Kidney epithelial cell (primary cell): ENCODE data around the gene SEMA4B. TPM values are rescaled to one million over a fixed set of nuclear protein-coding genes. Genes with fewer than 3 reads are reported as not detected.

Experiments
- DNase-seq: peaks from one replicate; pipeline ENCODE4 v3.0.0-alpha.2; 2010; ENCODE audit warnings: low read depth
- H3K27me3 ChIP-seq: 2 replicates; pipeline ENCODE4 v1.6.0; 2011; ENCODE audit warnings: low read length; ENCODE audit not compliant: control insufficient read depth, insufficient read depth
- H3K36me3 ChIP-seq: 2 replicates; pipeline ENCODE4 v1.5.1; 2011; ENCODE audit warnings: low read length; ENCODE audit not compliant: control insufficient read depth, insufficient read depth
- H3K4me3 ChIP-seq: 2 replicates; pipeline ENCODE4 v1.5.1; 2011; ENCODE audit warnings: low read depth, mild to moderate bottlenecking, control low read depth, low read length
- CTCF ChIP-seq: IDR thresholded peaks from 2 replicates; pipeline ENCODE4 v1.5.1; 2011; ENCODE audit warnings: mild to moderate bottlenecking, moderate library complexity, low read length, control low read depth, inconsistent platforms; ENCODE audit not compliant: insufficient read depth, poor library complexity, severe bottlenecking
- total RNA-seq: library from RNA; depleted of rRNA; stranded (reverse); fragments of >200 nt; gene quantifications from 2 replicates; pipeline ENCODE4 v1.2.3, GENCODE V29; 2015

Gene SEMA4B, protein sequence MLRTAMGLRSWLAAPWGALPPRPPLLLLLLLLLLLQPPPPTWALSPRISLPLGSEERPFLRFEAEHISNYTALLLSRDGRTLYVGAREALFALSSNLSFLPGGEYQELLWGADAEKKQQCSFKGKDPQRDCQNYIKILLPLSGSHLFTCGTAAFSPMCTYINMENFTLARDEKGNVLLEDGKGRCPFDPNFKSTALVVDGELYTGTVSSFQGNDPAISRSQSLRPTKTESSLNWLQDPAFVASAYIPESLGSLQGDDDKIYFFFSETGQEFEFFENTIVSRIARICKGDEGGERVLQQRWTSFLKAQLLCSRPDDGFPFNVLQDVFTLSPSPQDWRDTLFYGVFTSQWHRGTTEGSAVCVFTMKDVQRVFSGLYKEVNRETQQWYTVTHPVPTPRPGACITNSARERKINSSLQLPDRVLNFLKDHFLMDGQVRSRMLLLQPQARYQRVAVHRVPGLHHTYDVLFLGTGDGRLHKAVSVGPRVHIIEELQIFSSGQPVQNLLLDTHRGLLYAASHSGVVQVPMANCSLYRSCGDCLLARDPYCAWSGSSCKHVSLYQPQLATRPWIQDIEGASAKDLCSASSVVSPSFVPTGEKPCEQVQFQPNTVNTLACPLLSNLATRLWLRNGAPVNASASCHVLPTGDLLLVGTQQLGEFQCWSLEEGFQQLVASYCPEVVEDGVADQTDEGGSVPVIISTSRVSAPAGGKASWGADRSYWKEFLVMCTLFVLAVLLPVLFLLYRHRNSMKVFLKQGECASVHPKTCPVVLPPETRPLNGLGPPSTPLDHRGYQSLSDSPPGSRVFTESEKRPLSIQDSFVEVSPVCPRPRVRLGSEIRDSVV
- total RNA-seq = 44.2 and 51.2 TPM in 2 replicates

- TF ChIP-seq CTCF = no peak
Observed at GRCh38 chr15:90201130-90201943, at the start of gene SEMA4B. TSS of gene SEMA4B (plus strand) at chr15:90201330. CDS start at chr15:90201579, 249 bp downstream.

DNA sequence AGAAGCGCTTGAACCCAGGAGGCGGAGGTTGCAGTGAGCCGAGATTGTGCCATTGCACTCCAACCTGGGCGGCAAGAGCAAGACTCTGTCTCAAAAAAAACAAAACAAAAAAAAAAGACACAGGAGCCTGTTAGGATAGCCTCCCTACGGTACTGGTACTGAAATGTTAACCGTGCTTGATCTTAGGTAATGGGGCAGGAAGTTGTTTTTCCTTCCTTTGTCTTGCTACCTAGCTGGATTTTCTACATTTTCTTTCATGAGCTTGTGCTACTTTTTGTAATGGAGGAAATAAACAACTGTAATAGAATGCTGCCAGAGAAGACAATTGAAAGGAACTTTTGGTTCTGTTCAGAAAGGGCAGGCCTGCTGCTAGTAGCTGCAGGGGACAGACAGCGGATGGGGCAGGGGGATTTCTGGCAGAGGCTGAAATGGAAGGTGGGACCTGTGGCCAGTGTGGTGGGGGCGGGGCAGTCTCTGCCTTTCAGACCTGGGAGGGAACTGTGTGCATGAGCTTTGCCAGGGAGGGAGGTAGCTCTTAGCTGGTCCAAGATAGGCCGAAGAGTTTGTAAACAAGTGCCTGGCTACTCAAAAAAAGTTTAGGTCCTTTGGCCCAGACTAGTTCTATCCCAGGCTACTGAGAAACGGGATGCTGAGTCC, 49.0 kb upstream of the SEMA4B start:
- H3K4me3 ChIP-seq = no peak overlapping the region
- no peaks in the 10 kb centered on the region for H3K36me3 ChIP-seq
- H3K27me3 ChIP-seq = no peaks in the 10 kb centered on the region
- no peak for DNase-seq
- TF ChIP-seq CTCF = no peak

More at GRCh38 chr15:90201130-90201943, at the start of gene SEMA4B:
- no peak for DNase-seq
- Histone ChIP-seq H3K27me3 (no peaks in the 10 kb centered on the region), H3K36me3 (peaks cover 3% of the 10 kb centered on the region), H3K4me3 (peak within 1 kb of the TSS; percentile 92)

DNA sequence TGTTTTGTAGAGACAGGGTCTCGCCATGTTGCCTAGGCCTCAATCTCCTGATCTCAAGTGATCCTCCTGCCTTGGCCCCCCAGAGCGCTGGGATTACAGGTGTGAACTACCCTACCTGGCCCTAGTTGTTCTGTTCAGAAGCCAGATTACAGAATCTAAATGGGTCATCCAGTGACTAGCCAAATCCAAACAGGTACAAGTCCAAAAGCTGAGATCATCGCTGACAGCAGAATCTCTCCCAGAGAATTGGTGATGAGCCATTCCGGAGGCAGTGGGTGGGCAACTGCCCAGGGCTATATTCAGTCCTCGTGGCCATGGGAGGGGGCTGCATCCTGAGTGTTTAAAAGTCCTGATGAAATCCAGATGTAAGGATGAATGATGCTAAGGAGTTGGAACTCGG, 47.5 kb upstream of the SEMA4B start:
- Histone ChIP-seq H3K27me3 (no peaks in the 10 kb centered on the region), H3K4me3 (no peak overlapping the region), H3K36me3 (no peaks in the 10 kb centered on the region)
- no peak for TF ChIP-seq CTCF
- DNase-seq = no peak

DNA sequence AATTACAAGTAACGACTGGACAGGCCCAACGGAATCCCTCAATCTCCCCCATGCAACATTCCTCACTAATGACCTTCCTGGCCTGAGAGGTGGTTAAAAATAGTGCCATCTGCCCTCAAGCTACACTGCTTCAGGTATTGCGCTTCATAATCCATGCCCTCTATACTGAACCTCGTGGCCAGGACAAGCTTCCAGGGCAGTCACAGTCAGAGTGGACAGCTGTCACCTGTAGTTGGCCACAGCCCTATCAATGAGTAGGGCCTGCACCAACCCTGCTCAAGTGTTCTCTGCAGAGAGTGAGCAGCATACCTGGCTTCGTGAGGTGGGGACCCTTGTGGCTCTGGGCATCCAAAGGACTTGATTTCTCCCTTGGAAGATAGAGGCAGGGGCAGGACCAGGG, 46.9 kb upstream of the SEMA4B start:
- no peak for DNase-seq
- no peaks in the 10 kb centered on the region for H3K36me3 ChIP-seq
- no peak for TF ChIP-seq CTCF
- no peak overlapping the region for H3K4me3 ChIP-seq
- no peaks in the 10 kb centered on the region for H3K27me3 ChIP-seq

DNA sequence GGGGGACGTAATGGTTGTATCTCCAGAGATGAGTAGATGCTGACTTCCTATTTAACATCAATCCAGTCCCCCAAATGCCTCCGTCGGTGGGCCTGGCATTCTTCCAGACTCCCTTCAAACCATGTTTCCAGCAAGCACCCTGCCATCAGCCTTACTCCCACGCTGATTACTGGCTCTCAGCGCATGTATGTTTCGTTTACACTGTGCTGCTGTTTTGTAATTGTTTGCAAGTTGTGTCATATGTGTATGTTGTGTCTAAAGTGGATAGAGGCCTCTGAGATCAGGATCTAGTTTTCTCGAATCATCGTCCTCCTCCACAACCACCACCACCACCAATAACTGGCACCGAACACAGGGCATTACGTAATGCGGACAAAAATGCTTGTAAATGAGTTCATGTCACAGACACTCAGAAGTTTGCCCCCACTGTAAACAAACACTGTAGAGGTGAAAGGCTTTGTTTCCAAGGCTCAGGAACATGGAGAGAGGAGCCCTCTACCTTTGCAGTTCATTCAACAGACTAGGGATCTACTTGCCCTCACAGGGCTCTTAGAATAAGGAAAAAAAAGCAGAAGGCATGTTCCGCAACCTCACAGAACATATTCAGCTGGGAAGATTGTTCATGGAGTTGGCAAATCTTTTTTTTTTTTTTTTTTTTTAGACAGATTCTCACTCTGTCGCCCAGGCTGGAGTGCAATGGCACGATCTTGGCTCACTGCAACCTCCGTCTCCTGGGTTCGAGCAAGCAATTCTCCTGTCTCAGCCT, 46.1 kb upstream of the SEMA4B start:
- no peak for DNase-seq
- no peak for TF ChIP-seq CTCF
- no peaks in the 10 kb centered on the region for H3K27me3 ChIP-seq

More for the DNA sequence above, 46.1 kb upstream of the SEMA4B start:
- Histone ChIP-seq H3K36me3 (no peaks in the 10 kb centered on the region), H3K4me3 (no peak overlapping the region)
